Heart left ventricle (tissue), 13 donors: ENCODE data around the gene PEX7.

Source experiments
- CTCF ChIP-seq, 12 donors: fragments of 200-600 bp; sonication (generic) in 4 of 12; IDR thresholded peaks; one replicate each; pipeline versions ENCODE4 v1.5.0 to v1.8.0; 2018 to 2022; ENCODE audit warnings: antibody characterized with exemption in 12 of 12, mild to moderate bottlenecking in 5 of 12
- POLR2A ChIP-seq, 2 donors: fragments of 450-650 bp; IDR thresholded peaks; one replicate each; pipeline ENCODE4 v1.6.1; 2017; ENCODE audit warnings: antibody characterized with exemption in 2 of 2, mild to moderate bottlenecking in 2 of 2, moderate library complexity in 2 of 2
- donor health status: ischemic (EF 13 %, LVEDD 7.1; RV severe dilation, severe dysfunction).
- donor health status: DM: no; HTN: yes; CAD: no.
- donor health status: DM: no; HTN: no; CAD: no.
- donor health status: ischemic (EF 25% LVEDD 6.9; RV normal size, moderate dysfunction).
- donor health status: ischemic (EF 25% LVEDD 5.7; RV mildly dilated, moderate dysfunction).
- donor health status: ischemic (EF 35%, LVEDD 5.7; RV mildly dilated, moderate dysfunction).
- donor health status: nonischemic (EF 11% LVEDD 7.7; RV severe dilation, severe dysfunction).
- donor health status: DM: yes; HTN: yes; CAD: no.
- donor health status: PGD.
- donor health status: ischemic (EF 29% LVEDD 5.4; RV normal size, mild dysfunction).
- donor health status: nonischemic (EF 23%, LVEDD 6.1; RV moderate dilation, normal function).

GRCh38 chr6:136947037-136947436, 124.6 kb downstream of the PEX7 start:
- TF ChIP-seq POLR2A (IDR thresholded peaks at IDR 0.05) (no peak), CTCF (IDR thresholded peaks at IDR 0.05) (no peak)
